Endothelial cell of umbilical vein (primary cell): ENCODE measurements around the gene FYB1.

Experiments
- CTCF ChIP-seq, 2 donors: IDR thresholded peaks; 1 replicate in 1 of 2; 2 replicates in 1 of 2; pipeline ENCODE4 v1.5.1; 2011; ENCODE audit warnings: low read length in 2 of 2, mild to moderate bottlenecking in 2 of 2, moderate library complexity in 2 of 2, control low read depth in 1 of 2, inconsistent platforms in 1 of 2, low read depth in 1 of 2; ENCODE audit not compliant: insufficient read depth in 1 of 2; ENCODE audit errors: extremely low read depth in 1 of 2
- MYC ChIP-seq: IDR thresholded peaks from one replicate; pipeline ENCODE4 v1.6.1; 2011; ENCODE audit warnings: mild to moderate bottlenecking, low read depth, low read length

DNA sequence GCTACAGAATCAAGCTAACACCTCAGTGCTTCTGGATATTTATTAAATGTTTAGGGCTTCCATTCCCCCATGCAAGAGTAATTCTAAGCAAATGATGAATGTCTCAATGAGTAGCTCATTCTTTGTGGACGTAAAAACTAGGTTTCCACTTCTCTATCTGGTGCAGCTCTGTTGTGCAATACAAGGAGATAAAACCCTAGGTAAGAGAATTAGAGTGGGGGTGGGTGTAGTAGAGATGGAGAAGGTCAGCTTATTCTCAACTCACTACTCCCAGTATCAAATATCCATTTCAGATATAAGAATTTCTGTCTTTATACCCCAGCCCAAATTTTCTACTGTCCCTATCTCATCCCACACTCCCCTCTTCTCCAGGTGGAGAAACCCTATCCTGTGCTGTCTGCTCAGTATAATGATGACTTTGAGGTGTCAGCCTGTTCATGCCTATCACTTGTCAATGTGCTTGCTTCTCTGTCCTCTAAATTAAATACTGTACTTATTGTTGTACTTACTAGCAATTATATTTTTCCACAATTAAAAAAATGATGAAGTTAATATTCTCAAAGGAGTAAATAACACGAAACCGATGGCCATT lies 4.3 kb upstream of the FYB1 start:
- TF ChIP-seq CTCF (IDR thresholded peaks at IDR 0.05; ENCODE audit: extremely low read depth in 1 of 2, insufficient read depth in 1 of 2, low read depth in 1 of 2, low read length in 2 of 2) (no peak), MYC (no peak)
